Peyer's patch (tissue), 4 donors: ENCODE measurements around the gene AHCTF1.
"Not testable (repeated sequence)": the region's sequence is repeated elsewhere in the genome, so short reads cannot be mapped to it uniquely, and the experiment has no call there.

Source experiments
- POLR2A ChIP-seq, 2 donors: fragments of 450-650 bp; IDR thresholded peaks; one replicate each; pipeline ENCODE4 v1.5.1; 2017; ENCODE audit warnings: antibody characterized with exemption in 2 of 2, mild to moderate bottlenecking in 2 of 2, moderate library complexity in 2 of 2
- TF ChIP-seq, protein P1 (sequence below), 6 experiments: fragments of 450-650 bp in 4 of 6; fragments of 200-600 bp in 2 of 6; sonication (generic) in 1 of 6; IDR thresholded peaks; one replicate each; pipeline ENCODE4 v1.5.1; 2017 to 2019; ENCODE audit warnings: antibody characterized with exemption in 6 of 6, mild to moderate bottlenecking in 3 of 6, moderate library complexity in 1 of 6

DNA sequence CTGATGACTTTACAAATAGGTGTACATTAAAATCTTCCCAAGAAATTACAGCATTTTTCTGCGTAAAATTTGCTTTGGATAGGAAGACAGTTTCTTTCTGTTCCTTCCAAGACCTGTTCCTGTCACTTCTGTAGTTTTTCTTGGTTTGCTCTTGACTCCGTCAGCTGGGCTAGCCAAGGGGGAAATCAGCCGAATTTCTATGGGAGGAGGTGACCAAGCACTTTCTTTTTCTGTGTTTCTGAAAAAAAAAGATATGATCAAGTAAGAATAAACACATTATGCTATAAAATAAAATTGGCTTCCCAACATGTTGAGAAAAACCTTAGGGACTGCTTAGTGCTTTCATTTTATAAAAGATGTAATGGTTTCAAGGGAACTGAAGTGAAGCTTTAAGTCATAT, 91.0 kb downstream of the AHCTF1 start:
- not testable (repeated sequence) for TF ChIP-seq POLR2A (IDR thresholded peaks at IDR 0.05)
- TF ChIP-seq, protein P1, sequence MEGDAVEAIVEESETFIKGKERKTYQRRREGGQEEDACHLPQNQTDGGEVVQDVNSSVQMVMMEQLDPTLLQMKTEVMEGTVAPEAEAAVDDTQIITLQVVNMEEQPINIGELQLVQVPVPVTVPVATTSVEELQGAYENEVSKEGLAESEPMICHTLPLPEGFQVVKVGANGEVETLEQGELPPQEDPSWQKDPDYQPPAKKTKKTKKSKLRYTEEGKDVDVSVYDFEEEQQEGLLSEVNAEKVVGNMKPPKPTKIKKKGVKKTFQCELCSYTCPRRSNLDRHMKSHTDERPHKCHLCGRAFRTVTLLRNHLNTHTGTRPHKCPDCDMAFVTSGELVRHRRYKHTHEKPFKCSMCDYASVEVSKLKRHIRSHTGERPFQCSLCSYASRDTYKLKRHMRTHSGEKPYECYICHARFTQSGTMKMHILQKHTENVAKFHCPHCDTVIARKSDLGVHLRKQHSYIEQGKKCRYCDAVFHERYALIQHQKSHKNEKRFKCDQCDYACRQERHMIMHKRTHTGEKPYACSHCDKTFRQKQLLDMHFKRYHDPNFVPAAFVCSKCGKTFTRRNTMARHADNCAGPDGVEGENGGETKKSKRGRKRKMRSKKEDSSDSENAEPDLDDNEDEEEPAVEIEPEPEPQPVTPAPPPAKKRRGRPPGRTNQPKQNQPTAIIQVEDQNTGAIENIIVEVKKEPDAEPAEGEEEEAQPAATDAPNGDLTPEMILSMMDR (IDR thresholded peaks at IDR 0.05) = not testable (repeated sequence)
